GM18909 (cell line): ENCODE results near the gene CXXC5.

ENCODE experiments used
- ATAC-seq: cut with Tn5 transposase; IDR thresholded peaks from one replicate; pipeline ENCODE4 v1.9.1; 2021; ENCODE audit warnings: mild to moderate bottlenecking; ENCODE audit not compliant: unreplicated experiment, poor library complexity

Gene CXXC5

GRCh38 chr5:139689631-139690063 lies 41.5 kb downstream of the CXXC5 start:
- ATAC-seq = no peak

DNA sequence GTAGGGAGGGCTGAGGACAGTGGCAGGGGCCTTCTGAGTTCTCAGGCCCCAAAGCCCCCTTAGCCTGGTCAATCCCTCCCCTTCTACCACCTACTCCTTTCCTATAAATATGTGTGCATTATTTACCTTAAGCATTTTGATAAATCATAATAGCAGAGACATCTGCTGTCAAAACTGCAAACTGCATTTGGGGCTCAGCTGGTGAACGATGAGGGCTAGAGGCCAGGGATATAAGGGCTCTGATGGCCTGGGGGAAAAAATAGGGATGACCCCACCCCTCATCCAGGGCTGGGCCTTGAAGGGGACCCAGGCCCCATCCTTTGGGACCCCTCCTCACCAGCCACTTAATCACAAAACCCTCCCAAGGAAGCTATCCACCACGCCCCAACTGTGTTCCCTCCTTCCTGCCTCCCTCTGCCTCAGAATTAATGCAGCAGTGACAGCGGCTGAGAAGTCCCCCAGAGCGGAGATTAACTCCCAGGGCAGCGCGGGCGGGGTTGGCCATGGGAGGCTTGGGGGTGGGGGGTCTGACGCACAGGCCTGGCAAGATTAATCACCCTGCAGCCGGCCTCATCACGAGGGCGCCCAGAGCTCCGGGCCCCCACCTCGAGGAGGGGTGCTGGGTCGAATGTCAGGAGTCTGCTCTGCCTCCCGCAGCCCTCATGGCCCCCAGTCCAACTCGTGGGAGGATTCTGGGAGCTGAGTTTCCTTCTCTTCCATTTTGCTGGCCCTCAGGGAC lies 42.1 kb downstream of the CXXC5 start:
- ATAC-seq = no peak

DNA sequence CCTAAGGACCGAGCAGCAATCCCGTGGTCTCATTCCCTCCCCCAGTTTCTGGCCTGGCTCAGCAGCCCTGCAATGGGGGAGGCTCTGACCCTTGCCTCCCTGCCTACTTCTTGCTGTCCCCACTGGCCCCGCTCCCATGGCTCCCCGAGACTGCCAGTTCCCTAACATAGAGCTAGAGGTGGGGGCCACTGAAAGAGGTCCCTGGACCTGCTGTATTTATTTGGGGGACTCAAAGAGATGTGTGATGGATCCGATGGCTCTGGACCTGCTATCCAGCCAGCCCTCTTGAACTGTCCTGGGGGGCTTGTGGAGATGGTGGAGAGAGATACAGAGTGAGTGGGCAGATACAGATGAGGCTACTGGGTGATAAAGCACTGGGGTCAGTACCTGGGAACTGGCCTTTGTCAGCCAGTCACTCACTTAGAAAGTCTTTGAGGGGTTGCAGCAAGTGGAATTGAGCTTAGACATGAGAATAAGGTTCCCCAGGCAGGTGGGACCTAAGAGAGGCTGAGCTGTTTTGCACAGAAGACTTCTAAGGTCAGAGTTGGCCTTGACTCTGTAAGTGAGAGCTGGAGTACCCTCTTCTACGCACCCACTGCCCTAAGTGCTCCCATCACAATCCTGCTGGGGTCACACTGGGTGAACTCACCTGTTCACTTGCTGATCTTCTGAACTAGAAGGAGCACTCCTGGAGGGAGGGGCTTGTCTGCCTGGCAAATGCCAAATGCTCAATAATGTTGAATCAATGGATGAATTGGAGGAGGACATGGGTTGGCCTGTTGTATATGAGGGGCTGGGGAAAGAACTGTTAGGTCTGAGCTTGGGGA lies 42.9 kb downstream of the CXXC5 start:
- no peak for ATAC-seq

DNA sequence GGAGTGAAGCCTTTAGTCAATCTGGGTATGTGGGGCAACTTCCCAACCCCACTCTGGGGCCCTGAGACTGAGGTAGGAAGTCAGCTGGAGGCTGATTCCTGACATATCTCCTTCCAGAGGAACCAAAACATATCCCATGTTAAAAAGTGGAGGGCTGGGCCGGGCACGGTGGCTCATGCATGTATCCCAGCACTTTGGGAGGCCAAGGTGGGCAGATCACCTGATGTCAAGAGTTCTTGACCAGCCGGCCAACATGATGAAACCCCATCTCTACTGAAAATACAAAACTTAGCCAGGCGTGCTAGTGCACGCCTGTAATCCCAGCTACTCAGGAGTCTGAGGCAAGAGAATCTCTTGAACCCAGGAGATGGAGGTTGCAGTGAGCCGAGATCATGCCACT lies 44.0 kb downstream of the CXXC5 start:
- no peak for ATAC-seq

GRCh38 chr5:139692679-139693308 lies 44.6 kb downstream of the CXXC5 start:
- ATAC-seq = no peak

DNA sequence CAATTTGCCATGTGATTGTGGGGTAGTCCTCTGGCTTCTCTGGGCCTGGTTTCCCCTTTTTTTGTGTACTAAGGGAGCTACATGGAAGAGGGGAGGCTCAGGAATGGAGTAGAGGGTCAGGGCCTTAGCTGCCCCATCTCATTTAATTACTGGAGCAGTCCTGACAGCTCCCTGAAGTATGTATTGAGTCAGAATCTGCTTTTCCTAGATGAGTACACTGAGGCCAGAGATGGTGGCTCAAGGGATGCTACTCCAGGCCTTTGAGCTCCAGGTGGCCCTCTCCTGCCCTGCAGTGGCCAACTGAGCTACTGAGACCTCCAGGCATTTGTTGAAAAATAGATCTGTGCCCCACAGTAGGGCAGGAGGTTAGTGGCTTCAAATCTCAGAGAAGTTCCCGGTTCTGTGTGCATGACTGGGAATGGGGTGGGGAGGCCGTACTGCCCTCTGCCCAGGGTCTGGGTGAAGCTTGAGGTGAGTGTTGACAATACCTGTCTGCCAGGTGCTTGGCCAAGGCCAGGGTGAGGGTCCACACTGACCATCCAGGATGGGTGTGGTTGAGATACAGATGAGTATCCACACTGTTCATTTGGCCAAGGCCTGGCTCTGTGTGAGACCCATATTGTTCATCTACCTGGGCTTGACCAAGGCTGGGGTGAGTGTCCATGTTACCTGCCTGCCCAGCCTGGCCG lies 45.7 kb downstream of the CXXC5 start:
- ATAC-seq = no peak

GRCh38 chr5:139694556-139695177 lies 46.5 kb downstream of the CXXC5 start:
- ATAC-seq = no peak

DNA sequence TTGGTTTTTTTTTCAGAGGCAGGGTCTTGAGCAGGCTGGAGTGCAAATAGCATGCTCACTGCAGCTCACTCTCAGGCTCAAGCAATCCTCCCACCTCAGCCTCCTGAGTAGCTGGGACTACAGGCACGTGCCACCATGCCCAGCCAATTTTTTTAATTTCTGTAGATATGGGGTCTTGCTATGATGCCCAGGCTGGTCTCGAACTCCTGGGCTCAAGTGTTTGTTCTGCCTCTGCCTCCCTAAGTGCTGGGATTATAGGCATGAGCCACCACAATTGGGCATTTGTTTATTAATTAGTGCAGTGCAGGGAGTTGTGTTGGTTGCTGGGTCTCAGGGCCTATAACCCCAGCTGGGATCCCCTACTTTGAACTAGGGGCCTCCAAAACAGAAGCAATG lies 47.0 kb downstream of the CXXC5 start:
- ATAC-seq = no peak

DNA sequence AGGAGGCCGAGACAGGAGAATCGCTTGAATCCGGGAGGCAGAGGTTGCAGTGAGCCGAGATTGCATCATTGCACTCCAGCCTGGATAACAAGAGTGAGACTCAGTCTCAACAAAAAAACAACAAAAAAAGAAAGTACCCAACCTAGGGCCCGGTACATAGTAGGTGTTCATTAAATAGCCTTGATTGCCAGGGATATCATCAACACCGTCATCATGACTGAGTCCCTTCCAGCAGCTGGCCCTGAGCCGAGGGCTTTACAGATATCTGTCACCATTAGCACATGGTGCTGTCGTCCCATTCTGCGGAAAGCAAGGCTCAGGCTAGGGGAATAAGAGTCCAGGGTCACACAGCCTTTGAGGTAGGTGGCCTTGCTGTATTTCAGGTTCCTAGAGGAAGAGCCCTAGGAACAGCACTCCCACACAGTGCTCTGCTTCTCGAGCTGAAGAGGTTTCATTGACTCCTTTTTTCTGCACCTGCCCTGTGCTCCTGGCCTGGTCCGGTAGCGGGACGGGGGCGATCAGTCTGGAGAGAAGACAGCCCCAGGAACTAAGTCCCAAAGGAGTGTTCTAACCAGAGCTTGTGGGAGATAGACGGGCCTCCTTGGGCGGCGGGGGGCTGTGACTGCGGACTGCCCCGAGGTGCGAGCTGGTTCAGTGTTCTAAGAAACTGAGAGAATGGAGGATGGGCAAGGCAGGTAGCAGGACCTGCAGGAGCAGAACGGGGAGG lies 48.2 kb downstream of the CXXC5 start:
- ATAC-seq = no peak

GRCh38 chr5:139696894-139697658 lies 48.9 kb downstream of the CXXC5 start:
- no peak for ATAC-seq

GRCh38 chr5:139698490-139699146 lies 50.5 kb downstream of the CXXC5 start:
- no peak for ATAC-seq

DNA sequence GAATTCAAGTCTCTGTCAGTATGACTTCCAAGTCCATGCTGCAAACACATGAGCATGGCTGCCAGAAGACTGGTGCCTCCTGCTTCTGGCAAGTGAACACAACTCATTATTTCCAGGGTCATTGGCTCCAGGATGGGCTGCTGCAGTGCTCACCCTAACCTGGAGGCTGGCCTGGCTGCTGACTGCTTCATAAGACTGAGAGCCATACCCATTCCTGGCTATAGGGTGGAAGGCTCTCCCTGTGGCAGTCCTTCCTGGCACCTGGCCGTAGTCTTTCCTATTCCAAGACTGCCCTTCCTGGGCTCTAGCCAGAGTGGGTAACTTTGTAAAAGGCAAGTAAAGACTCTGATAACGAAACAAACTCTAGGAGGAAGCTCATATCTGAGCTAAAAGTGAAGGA lies 51.2 kb downstream of the CXXC5 start:
- ATAC-seq = no peak

DNA sequence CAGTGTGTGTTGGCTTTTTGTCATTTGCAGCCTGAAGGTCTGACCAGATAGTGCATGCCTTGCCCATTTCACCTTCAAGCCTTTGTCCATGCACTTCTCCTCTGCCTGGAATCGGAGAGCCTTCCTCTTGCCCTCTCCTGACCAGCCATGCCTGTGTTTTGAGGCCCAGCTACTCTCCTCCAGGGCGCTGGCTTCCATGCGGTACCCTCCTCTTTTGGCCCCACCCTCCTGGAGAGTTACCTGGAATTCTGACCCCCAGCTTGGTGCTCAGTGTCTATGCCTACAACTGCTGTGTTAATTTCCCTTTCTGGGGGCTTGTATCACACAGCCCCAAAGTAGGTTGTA lies 52.5 kb downstream of the CXXC5 start:
- no peak for ATAC-seq

- ATAC-seq = no peak
Measured at GRCh38 chr5:139701056-139701741, 53.0 kb downstream of the CXXC5 start.

- ATAC-seq = no peak
Measured at GRCh38 chr5:139702548-139702947, 54.4 kb downstream of the CXXC5 start.

- ATAC-seq = no peak
Measured at GRCh38 chr5:139704748-139705147, 56.6 kb downstream of the CXXC5 start.

DNA sequence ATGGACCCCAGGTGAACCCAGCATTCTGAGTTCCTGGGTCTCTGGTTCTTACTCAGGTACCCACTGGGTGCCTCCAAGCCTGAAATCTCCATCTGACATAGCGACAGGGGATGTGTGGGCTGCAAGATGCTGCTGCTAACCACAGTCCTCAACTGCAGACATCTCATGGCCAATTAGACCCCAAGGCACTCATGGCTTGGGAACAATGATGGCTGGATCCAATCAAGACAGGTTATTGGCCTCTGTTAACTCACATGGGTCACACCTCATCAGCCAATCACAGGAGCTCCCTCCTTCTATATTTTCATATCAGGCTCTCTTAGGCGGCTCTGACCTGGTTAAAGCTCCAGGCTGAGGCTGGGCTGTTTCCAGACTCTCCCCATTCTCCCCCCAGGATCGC lies 57.0 kb downstream of the CXXC5 start:
- ATAC-seq = no peak
